IgD-negative memory B cell (primary cell): ENCODE results near the gene GASK1A. TPM values are rescaled to one million over a fixed set of nuclear protein-coding genes. Genes with fewer than 3 reads are reported as not detected.

Experiments
- H3K27ac Mint-ChIP-seq, 3 donors: one replicate each; pipeline ENCODE4 v1.8.0; 2020 to 2022; ENCODE audit warnings: mild to moderate bottlenecking in 3 of 3, mixed read lengths in 3 of 3, moderate library complexity in 1 of 3
- H3K27me3 Mint-ChIP-seq: one replicate; pipeline ENCODE4 v1.8.0; 2021; ENCODE audit warnings: mixed read lengths
- H3K36me3 Mint-ChIP-seq: one replicate; pipeline ENCODE4 v1.8.0; 2020; ENCODE audit warnings: mild to moderate bottlenecking, mixed read lengths
- H3K4me1 Mint-ChIP-seq, 3 donors: one replicate each; pipeline ENCODE4 v1.8.0; 2020 to 2022; ENCODE audit warnings: mixed read lengths in 3 of 3, mild to moderate bottlenecking in 1 of 3
- H3K4me3 Mint-ChIP-seq, 4 donors: one replicate each; pipeline ENCODE4 v1.8.0; 2020 to 2022; ENCODE audit warnings: mild to moderate bottlenecking in 4 of 4, mixed read lengths in 4 of 4, moderate library complexity in 3 of 4
- H3K9me3 Mint-ChIP-seq, 3 donors: one replicate each; pipeline ENCODE4 v1.8.0; 2020 to 2021; ENCODE audit warnings: mixed read lengths in 3 of 3, mild to moderate bottlenecking in 1 of 3
- polyA plus RNA-seq: library from polyadenylated mRNA; unstranded; fragments of 300-500 nt; fragmentation: Illumina TruSeq; gene quantifications from one replicate; pipeline ENCODE4 v1.2.3, GENCODE V29; 2021

The GASK1A gene
- polyA plus RNA-seq, 1 donor from 2014 or later: not detected

GRCh38 chr3:43081796-43082195, 102.7 kb downstream of the GASK1A start:
- Mint-ChIP-seq H3K27me3 (no peaks in the 10 kb centered on the region), H3K4me3 (no peak overlapping the region), H3K27ac (no peak overlapping the region), H3K4me1 (peaks cover 0 to under 1% (median 0%) of the 10 kb centered on the region in 3 donors), H3K36me3 (peaks cover 22% of the 10 kb centered on the region), H3K9me3 (peaks cover 0 to 1% (median 0%) of the 10 kb centered on the region in 3 donors)

GRCh38 chr3:43082457-43082856, 103.3 kb downstream of the GASK1A start:
- H3K36me3 Mint-ChIP-seq: peaks cover 22% of the 10 kb centered on the region
- no peak overlapping the region for H3K27ac Mint-ChIP-seq
- peaks cover 0 to 1% (median 0%) of the 10 kb centered on the region in 3 donors for H3K9me3 Mint-ChIP-seq
- no peak overlapping the region for H3K4me3 Mint-ChIP-seq
- H3K4me1 Mint-ChIP-seq: peaks cover 0 to 1% (median 0%) of the 10 kb centered on the region in 3 donors
- H3K27me3 Mint-ChIP-seq: no peaks in the 10 kb centered on the region

GRCh38 chr3:43086460-43087165, 107.5 kb downstream of the GASK1A start:
- Mint-ChIP-seq H3K4me1 (peaks cover 1 to 2% (median 1%) of the 10 kb centered on the region in 3 donors), H3K27ac (no peak overlapping the region), H3K9me3 (peaks cover 0 to 1% (median 0%) of the 10 kb centered on the region in 3 donors), H3K36me3 (peaks cover 9% of the 10 kb centered on the region), H3K4me3 (no peak overlapping the region), H3K27me3 (no peaks in the 10 kb centered on the region)

GRCh38 chr3:43087249-43087776, 108.2 kb downstream of the GASK1A start:
- Mint-ChIP-seq H3K27me3 (no peaks in the 10 kb centered on the region), H3K36me3 (peaks cover 9% of the 10 kb centered on the region), H3K27ac (no peak overlapping the region), H3K9me3 (peaks cover 0 to 1% (median 0%) of the 10 kb centered on the region in 3 donors), H3K4me3 (no peak overlapping the region), H3K4me1 (peaks cover 1 to 5% (median 5%) of the 10 kb centered on the region in 3 donors)

GRCh38 chr3:43089081-43089480, 110.0 kb downstream of the GASK1A start:
- Mint-ChIP-seq H3K4me1 (peaks cover 1 to 5% (median 5%) of the 10 kb centered on the region in 3 donors), H3K27ac (no peak overlapping the region), H3K4me3 (no peak overlapping the region), H3K36me3 (peaks cover 2% of the 10 kb centered on the region), H3K27me3 (no peaks in the 10 kb centered on the region), H3K9me3 (no peaks in the 10 kb centered on the region)

DNA sequence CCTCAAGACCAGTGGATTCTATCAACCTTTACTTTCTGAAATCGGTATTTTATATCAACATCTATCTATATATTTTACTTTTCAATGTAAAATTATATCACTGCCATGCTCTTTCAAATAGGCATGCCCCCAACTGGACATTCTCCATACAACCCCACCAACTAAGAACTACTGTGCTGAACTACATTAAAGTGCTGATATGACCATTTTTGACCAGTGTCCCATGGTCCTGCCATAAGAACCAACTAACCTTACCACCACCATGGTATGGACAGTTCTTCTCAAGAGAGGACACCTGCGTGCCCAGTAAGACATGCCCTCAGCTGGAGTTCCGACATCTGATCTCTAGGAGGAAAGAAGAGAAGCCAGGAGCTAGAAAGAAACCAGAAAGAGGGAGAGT, 111.1 kb downstream of the GASK1A start:
- Mint-ChIP-seq H3K27ac (no peak overlapping the region), H3K9me3 (no peaks in the 10 kb centered on the region), H3K36me3 (peaks cover 2% of the 10 kb centered on the region), H3K4me1 (peaks cover 1 to 5% (median 5%) of the 10 kb centered on the region in 3 donors), H3K27me3 (no peaks in the 10 kb centered on the region), H3K4me3 (no peak overlapping the region)

- H3K9me3 Mint-ChIP-seq: no peaks in the 10 kb centered on the region
- no peaks in the 10 kb centered on the region for H3K27me3 Mint-ChIP-seq
- peaks cover 4% of the 10 kb centered on the region for H3K36me3 Mint-ChIP-seq
- H3K27ac Mint-ChIP-seq: no peak overlapping the region
- no peak overlapping the region for H3K4me3 Mint-ChIP-seq
- H3K4me1 Mint-ChIP-seq: peaks cover 1 to 5% (median 5%) of the 10 kb centered on the region in 3 donors
Measured at GRCh38 chr3:43091481-43091880, 112.4 kb downstream of the GASK1A start.

- H3K36me3 Mint-ChIP-seq: peaks cover 4% of the 10 kb centered on the region
- no peaks in the 10 kb centered on the region for H3K9me3 Mint-ChIP-seq
- H3K27me3 Mint-ChIP-seq: no peaks in the 10 kb centered on the region
- no peak overlapping the region for H3K4me3 Mint-ChIP-seq
- H3K4me1 Mint-ChIP-seq: peaks cover 0 to 5% (median 5%) of the 10 kb centered on the region in 3 donors
- H3K27ac Mint-ChIP-seq: no peak overlapping the region
Measured at GRCh38 chr3:43093006-43093405, 113.9 kb downstream of the GASK1A start.

DNA sequence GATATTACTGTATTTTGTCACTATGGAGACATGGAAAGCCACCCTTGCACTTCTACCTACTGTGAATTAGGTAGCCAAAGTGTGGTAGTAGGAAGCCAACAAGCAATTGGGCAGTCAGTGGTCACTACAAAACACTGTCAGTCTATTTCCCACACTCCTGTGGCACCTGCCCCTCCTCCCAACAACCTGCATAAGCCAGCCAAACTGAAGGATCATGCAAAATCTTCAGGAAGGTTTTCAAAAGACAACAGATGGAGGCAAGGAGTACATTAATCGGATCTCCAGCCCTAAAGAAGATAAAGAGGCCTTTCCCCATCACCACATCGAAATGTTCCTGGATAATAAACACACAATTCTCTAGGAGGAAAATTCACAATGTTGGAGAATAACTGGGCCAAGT, 114.9 kb downstream of the GASK1A start:
- Mint-ChIP-seq H3K4me1 (peaks cover 0 to 5% (median 5%) of the 10 kb centered on the region in 3 donors), H3K9me3 (no peaks in the 10 kb centered on the region), H3K27ac (no peak overlapping the region), H3K36me3 (peaks cover 4% of the 10 kb centered on the region), H3K4me3 (no peak overlapping the region), H3K27me3 (no peaks in the 10 kb centered on the region)

DNA sequence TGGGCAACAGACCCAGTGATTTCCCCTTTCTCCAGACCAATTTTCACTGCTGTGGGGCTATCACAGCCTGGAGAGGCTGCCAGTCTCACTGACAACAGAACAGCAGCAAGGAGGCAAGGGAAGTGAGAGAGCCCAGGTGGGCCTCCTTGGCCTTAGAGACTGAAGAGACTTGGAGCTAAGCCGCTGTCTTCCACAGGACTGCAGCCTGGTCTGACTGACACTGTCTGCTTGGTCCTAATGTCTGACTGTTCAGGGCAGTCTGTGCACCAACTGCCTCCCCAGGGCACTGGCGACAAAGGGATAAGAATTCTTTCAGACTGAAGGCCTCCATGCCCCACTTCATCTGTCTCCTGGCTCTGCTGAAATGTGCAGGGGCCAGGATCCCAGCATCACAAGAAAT, 115.3 kb downstream of the GASK1A start:
- Mint-ChIP-seq H3K27ac (peak overlapping the region in 1 of 3 donors; percentile 33), H3K36me3 (peaks cover 4% of the 10 kb centered on the region), H3K4me1 (peaks cover 0 to 5% (median 5%) of the 10 kb centered on the region in 3 donors), H3K4me3 (no peak overlapping the region), H3K9me3 (no peaks in the 10 kb centered on the region), H3K27me3 (no peaks in the 10 kb centered on the region)

DNA sequence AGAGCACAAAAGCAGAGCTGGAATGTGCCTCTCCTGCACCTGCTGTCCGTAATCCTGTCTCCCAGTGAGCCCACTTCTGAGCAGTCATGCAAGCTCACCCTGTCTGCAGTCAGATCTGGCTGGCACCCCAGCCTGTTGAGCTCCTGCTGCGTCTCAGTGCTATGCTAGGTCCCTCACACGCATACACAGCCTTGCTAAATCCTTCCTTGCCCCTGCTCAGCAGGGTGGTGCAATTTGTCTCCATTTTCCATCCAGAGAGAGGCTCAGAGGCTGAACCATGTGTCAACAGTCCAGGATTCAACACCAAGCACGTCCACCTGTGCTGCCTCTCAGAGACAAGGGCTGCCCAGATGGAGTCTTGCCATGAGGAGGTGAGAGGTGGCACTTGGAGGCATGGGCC, 115.7 kb downstream of the GASK1A start:
- Mint-ChIP-seq H3K36me3 (peaks cover 4% of the 10 kb centered on the region), H3K27ac (no peak overlapping the region), H3K4me1 (peaks cover 0 to 5% (median 5%) of the 10 kb centered on the region in 3 donors), H3K9me3 (no peaks in the 10 kb centered on the region), H3K4me3 (no peak overlapping the region), H3K27me3 (no peaks in the 10 kb centered on the region)

DNA sequence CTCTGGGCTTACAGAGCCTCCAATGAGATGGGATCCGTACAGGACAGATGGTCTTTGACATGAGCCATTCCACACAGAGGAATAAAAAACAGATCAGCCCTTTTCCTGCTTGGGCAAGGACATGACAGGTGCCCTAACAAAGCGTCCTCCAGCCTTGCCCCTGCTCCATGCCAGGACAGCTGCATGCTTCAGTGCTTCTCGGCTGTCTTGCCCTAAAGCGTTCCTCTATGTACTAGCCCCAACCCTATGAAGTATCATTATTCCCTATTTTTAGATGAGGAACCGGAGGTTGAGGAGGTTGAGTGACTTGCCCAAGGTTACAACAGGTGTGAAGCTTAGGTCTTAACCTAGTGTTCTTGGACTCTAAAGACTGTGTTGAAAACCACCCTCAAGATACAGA, 116.3 kb downstream of the GASK1A start:
- H3K27me3 Mint-ChIP-seq: no peaks in the 10 kb centered on the region
- H3K4me3 Mint-ChIP-seq: peak overlapping the region in 1 of 4 donors; percentile 45
- H3K27ac Mint-ChIP-seq: no peak overlapping the region
- H3K9me3 Mint-ChIP-seq: no peaks in the 10 kb centered on the region
- peaks cover 2% of the 10 kb centered on the region for H3K36me3 Mint-ChIP-seq
- peaks cover 0 to 5% (median 5%) of the 10 kb centered on the region in 3 donors for H3K4me1 Mint-ChIP-seq

GRCh38 chr3:43096761-43097160, 117.7 kb downstream of the GASK1A start:
- no peaks in the 10 kb centered on the region for H3K27me3 Mint-ChIP-seq
- H3K27ac Mint-ChIP-seq: no peak overlapping the region
- no peak overlapping the region for H3K4me3 Mint-ChIP-seq
- no peaks in the 10 kb centered on the region for H3K9me3 Mint-ChIP-seq
- peaks cover 2% of the 10 kb centered on the region for H3K36me3 Mint-ChIP-seq
- peaks cover 0 to 2% (median 1%) of the 10 kb centered on the region in 3 donors for H3K4me1 Mint-ChIP-seq

- Mint-ChIP-seq H3K27ac (no peak overlapping the region), H3K9me3 (no peaks in the 10 kb centered on the region), H3K36me3 (peaks cover 2% of the 10 kb centered on the region), H3K4me1 (no peaks in the 10 kb centered on the region), H3K27me3 (no peaks in the 10 kb centered on the region), H3K4me3 (no peak overlapping the region)
Measured at GRCh38 chr3:43097400-43098080, 118.4 kb downstream of the GASK1A start.

GRCh38 chr3:43098761-43099160, 119.7 kb downstream of the GASK1A start:
- Mint-ChIP-seq H3K27me3 (no peaks in the 10 kb centered on the region), H3K36me3 (peaks cover 2% of the 10 kb centered on the region), H3K4me3 (no peak overlapping the region), H3K27ac (no peak overlapping the region), H3K9me3 (no peaks in the 10 kb centered on the region), H3K4me1 (no peaks in the 10 kb centered on the region)
